Measurements from ENCODE around the gene GSTCD.
"Not testable (repeated sequence)": the region's sequence is repeated elsewhere in the genome, so short reads cannot be mapped to it uniquely, and the experiment has no call there.

Gene GSTCD

DNA sequence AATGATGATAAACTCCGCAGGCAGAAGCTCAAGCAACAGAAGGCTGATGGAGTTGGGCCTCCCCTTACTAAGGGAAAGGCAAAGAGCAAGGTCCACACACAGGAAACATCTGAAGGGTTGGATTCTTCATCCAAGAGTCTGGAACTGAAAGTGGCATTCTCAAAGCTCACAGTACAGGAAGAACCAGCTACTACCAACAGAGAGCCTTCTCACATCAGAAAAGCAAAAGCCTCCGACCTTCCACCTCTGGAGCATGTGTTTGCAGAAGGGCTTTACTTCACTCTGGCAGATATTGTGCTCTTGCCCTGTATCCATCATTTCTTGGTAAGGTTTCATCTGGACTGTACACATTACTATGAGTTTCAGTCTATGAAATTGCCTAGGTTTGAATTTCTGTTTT lies 10.6 kb downstream of the GSTCD start:
- Histone ChIP-seq H3K27ac (ENCODE audit: low read depth, low read length, poor library complexity, severe bottlenecking) (no peak overlapping the region), H3K27me3 (ENCODE audit: insufficient read depth, low read length) (no peaks in the 10 kb centered on the region), H3K9ac (ENCODE audit: low read length) (no peak overlapping the region), H4K20me1 (ENCODE audit: insufficient read depth, low read length) (no peaks in the 10 kb centered on the region), H3F3A (ENCODE audit: insufficient read depth, low read length) (no peaks in the 10 kb centered on the region), H3K4me3 (ENCODE audit: low read depth, low read length, poor library complexity, severe bottlenecking) (no peak overlapping the region), H3K36me3 (ENCODE audit: insufficient read depth, low read length) (peaks cover 25% of the 10 kb centered on the region; the same call in 1 of the 2 replicates), H3K79me2 (ENCODE audit: insufficient read depth, low read length) (peaks cover 7% of the 10 kb centered on the region; the same call in 1 of the 2 replicates), H3K9me2 (ENCODE audit: low read depth, low read length) (no peaks in the 10 kb centered on the region), H3K4me2 (ENCODE audit: low read length) (no peak overlapping the region), H3K9me3 (ENCODE audit: low read length) (no peaks in the 10 kb centered on the region), H2AFZ (ENCODE audit: low read length) (no peak overlapping the region), H3K4me1 (ENCODE audit: insufficient read depth, low read length, severe bottlenecking) (peaks cover 11% of the 10 kb centered on the region)
- no peak for TF ChIP-seq CTCF (IDR thresholded peaks at IDR 0.05; ENCODE audit: low read length)
- TF ChIP-seq EZH2 (IDR thresholded peaks at IDR 0.05; ENCODE audit: borderline replicate concordance, low read length) = no peak

GRCh38 chr4:105725623-105726022 lies 17.0 kb downstream of the GSTCD start:
- Histone ChIP-seq H3K9me3 (ENCODE audit: low read length) (peaks cover 2% of the 10 kb centered on the region; the same call in 1 of the 2 replicates), H3F3A (ENCODE audit: insufficient read depth, low read length) (no peaks in the 10 kb centered on the region), H3K4me3 (ENCODE audit: low read depth, low read length, poor library complexity, severe bottlenecking) (no peak overlapping the region), H3K36me3 (ENCODE audit: insufficient read depth, low read length) (peaks cover 53% of the 10 kb centered on the region), H3K27me3 (ENCODE audit: insufficient read depth, low read length) (no peaks in the 10 kb centered on the region), H3K79me2 (ENCODE audit: insufficient read depth, low read length) (no peaks in the 10 kb centered on the region), H3K27ac (ENCODE audit: low read depth, low read length, poor library complexity, severe bottlenecking) (no peak overlapping the region), H3K4me2 (ENCODE audit: low read length) (no peak overlapping the region), H4K20me1 (ENCODE audit: insufficient read depth, low read length) (no peaks in the 10 kb centered on the region), H2AFZ (ENCODE audit: low read length) (no peak overlapping the region), H3K9me2 (ENCODE audit: low read depth, low read length) (no peaks in the 10 kb centered on the region), H3K9ac (ENCODE audit: low read length) (no peak overlapping the region), H3K4me1 (ENCODE audit: insufficient read depth, low read length, severe bottlenecking) (no peaks in the 10 kb centered on the region)
- TF ChIP-seq CTCF (IDR thresholded peaks at IDR 0.05; ENCODE audit: low read length) (no peak), EZH2 (IDR thresholded peaks at IDR 0.05; ENCODE audit: borderline replicate concordance, low read length) (no peak)

DNA sequence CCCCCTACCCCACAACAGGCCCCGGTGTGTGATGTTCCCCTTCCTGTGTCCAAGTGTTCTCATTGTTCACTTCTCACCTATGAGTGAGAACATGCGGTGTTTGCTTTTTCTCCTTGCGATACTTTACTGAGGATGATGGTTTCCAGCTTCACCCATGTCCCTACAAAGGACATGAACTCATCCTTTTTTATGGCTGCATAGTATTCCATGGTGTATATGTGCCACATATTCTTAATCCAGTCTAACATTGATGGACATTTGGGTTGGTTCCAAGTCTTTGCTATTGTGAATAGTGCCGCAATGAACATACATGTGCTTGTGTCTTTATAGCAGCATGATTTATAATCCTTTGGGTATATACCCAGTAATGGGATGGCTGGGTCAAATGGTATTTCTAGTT lies 21.3 kb downstream of the GSTCD start:
- not testable (repeated sequence) for H3K4me3 ChIP-seq (ENCODE audit: low read depth, low read length, poor library complexity, severe bottlenecking); H3K4me2 ChIP-seq (ENCODE audit: low read length); H3K27ac ChIP-seq (ENCODE audit: low read depth, low read length, poor library complexity, severe bottlenecking); H3K4me1 ChIP-seq (ENCODE audit: insufficient read depth, low read length, severe bottlenecking); H2AFZ ChIP-seq (ENCODE audit: low read length); H3K27me3 ChIP-seq (ENCODE audit: insufficient read depth, low read length); H3K9me2 ChIP-seq (ENCODE audit: low read depth, low read length); H3K79me2 ChIP-seq (ENCODE audit: insufficient read depth, low read length); H4K20me1 ChIP-seq (ENCODE audit: insufficient read depth, low read length); H3F3A ChIP-seq (ENCODE audit: insufficient read depth, low read length); H3K9me3 ChIP-seq (ENCODE audit: low read length); H3K9ac ChIP-seq (ENCODE audit: low read length)
- H3K36me3 ChIP-seq (ENCODE audit: insufficient read depth, low read length) = peaks cover 38% of the 10 kb centered on the region

- H3K36me3 ChIP-seq (ENCODE audit: insufficient read depth, low read length) = peaks cover 29% of the 10 kb centered on the region
- H3K27me3 ChIP-seq (ENCODE audit: insufficient read depth, low read length); H3K4me3 ChIP-seq (ENCODE audit: low read depth, low read length, poor library complexity, severe bottlenecking); H3K27ac ChIP-seq (ENCODE audit: low read depth, low read length, poor library complexity, severe bottlenecking); H3K4me1 ChIP-seq (ENCODE audit: insufficient read depth, low read length, severe bottlenecking); H3K9me2 ChIP-seq (ENCODE audit: low read depth, low read length); H3K4me2 ChIP-seq (ENCODE audit: low read length); H3K79me2 ChIP-seq (ENCODE audit: insufficient read depth, low read length); H4K20me1 ChIP-seq (ENCODE audit: insufficient read depth, low read length); H3K9ac ChIP-seq (ENCODE audit: low read length); H2AFZ ChIP-seq (ENCODE audit: low read length); H3F3A ChIP-seq (ENCODE audit: insufficient read depth, low read length): not testable (repeated sequence)
- H3K9me3 ChIP-seq (ENCODE audit: low read length) = peaks cover 20% of the 10 kb centered on the region
Measured at GRCh38 chr4:105735217-105735616, 26.6 kb downstream of the GSTCD start.

Measured in OCI-LY1 (cell line).